Neural progenitor cell (in vitro differentiated cells): ENCODE measurements around the gene HCN1.

ENCODE experiments used
- EZH2 ChIP-seq: fragments of 200-600 bp; sonication (generic); IDR thresholded peaks from 2 replicates; pipeline ENCODE4 v1.6.1; 2017; ENCODE audit warnings: antibody characterized with exemption, mild to moderate bottlenecking, moderate library complexity
- TF ChIP-seq, protein P1 (sequence below): fragments of 200-600 bp; sonication (generic); IDR thresholded peaks from 2 replicates; pipeline ENCODE4 v1.5.1; 2017; ENCODE audit warnings: antibody characterized with exemption, mild to moderate bottlenecking

DNA sequence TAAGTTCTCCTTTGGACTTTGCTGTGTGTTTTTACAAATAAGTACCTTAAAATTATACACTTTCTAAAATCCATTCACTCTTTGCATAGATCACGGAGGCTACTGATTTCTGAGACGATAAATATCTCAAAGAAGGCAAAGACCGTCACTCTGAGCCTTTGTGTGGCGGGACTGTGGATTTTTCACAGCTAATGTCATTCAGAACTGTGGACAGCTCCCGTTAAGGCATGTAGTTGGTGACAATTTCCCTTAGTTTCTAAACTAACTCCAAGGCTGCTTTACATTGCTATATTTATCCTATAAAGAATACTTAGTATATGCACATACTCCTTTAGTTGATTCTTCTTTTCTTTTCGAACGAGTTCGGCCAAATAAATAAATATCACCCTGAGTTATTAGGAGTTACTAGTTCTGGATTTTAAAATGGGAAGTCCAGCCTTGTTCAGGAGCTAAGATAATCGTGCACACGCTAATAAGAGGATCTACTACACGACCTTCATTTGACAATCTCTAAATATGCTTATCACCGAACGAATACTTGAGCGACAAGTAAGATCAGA lies 1.8 kb downstream of the HCN1 start:
- TF ChIP-seq, protein P1, sequence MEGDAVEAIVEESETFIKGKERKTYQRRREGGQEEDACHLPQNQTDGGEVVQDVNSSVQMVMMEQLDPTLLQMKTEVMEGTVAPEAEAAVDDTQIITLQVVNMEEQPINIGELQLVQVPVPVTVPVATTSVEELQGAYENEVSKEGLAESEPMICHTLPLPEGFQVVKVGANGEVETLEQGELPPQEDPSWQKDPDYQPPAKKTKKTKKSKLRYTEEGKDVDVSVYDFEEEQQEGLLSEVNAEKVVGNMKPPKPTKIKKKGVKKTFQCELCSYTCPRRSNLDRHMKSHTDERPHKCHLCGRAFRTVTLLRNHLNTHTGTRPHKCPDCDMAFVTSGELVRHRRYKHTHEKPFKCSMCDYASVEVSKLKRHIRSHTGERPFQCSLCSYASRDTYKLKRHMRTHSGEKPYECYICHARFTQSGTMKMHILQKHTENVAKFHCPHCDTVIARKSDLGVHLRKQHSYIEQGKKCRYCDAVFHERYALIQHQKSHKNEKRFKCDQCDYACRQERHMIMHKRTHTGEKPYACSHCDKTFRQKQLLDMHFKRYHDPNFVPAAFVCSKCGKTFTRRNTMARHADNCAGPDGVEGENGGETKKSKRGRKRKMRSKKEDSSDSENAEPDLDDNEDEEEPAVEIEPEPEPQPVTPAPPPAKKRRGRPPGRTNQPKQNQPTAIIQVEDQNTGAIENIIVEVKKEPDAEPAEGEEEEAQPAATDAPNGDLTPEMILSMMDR, result no peak
- no peak for TF ChIP-seq EZH2
